Measurements from ENCODE around the gene FCN1.

FCN1 gene

GRCh38 chr9:134942011-134942787, 24.5 kb upstream of the FCN1 start:
- Histone ChIP-seq H3K27me3 (peaks cover 0 to 93% of the 10 kb centered on the region in 2 donors), H3K4me1 (peaks cover 0 to 4% (median 0%) of the 10 kb centered on the region in 4 donors), H3K4me3 (no peak overlapping the region), H3K36me3 (no peaks in the 10 kb centered on the region), H3K27ac (no peak overlapping the region), H3K9me3 (no peaks in the 10 kb centered on the region)
- TF ChIP-seq, protein P1, sequence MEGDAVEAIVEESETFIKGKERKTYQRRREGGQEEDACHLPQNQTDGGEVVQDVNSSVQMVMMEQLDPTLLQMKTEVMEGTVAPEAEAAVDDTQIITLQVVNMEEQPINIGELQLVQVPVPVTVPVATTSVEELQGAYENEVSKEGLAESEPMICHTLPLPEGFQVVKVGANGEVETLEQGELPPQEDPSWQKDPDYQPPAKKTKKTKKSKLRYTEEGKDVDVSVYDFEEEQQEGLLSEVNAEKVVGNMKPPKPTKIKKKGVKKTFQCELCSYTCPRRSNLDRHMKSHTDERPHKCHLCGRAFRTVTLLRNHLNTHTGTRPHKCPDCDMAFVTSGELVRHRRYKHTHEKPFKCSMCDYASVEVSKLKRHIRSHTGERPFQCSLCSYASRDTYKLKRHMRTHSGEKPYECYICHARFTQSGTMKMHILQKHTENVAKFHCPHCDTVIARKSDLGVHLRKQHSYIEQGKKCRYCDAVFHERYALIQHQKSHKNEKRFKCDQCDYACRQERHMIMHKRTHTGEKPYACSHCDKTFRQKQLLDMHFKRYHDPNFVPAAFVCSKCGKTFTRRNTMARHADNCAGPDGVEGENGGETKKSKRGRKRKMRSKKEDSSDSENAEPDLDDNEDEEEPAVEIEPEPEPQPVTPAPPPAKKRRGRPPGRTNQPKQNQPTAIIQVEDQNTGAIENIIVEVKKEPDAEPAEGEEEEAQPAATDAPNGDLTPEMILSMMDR (IDR thresholded peaks at IDR 0.05) = no peak
- no peak for DNase-seq
- intact Hi-C loops (cut with DNase I; ENCODE audit: low total_unique reads) = no loop called here

GRCh38 chr9:134940236-134941208, 22.8 kb upstream of the FCN1 start:
- intact Hi-C loops (cut with DNase I; ENCODE audit: low total_unique reads) = no loop called here
- H3K9me3 ChIP-seq = no peaks in the 10 kb centered on the region
- no peak overlapping the region for H3K4me3 ChIP-seq
- H3K27ac ChIP-seq = no peak overlapping the region
- no peaks in the 10 kb centered on the region for H3K36me3 ChIP-seq
- TF ChIP-seq, protein P1 (IDR thresholded peaks at IDR 0.05) = no peak
- peaks cover 0 to 4% (median 0%) of the 10 kb centered on the region in 4 donors for H3K4me1 ChIP-seq
- DNase-seq = no peak
- peaks cover 0 to 94% of the 10 kb centered on the region in 2 donors for H3K27me3 ChIP-seq

- Histone ChIP-seq H3K4me1 (peaks cover 0 to 4% (median 0%) of the 10 kb centered on the region in 4 donors), H3K36me3 (no peaks in the 10 kb centered on the region), H3K27me3 (peaks cover 0 to 94% of the 10 kb centered on the region in 2 donors), H3K27ac (no peak overlapping the region), H3K4me3 (no peak overlapping the region), H3K9me3 (no peaks in the 10 kb centered on the region)
- TF ChIP-seq, protein P1 (IDR thresholded peaks at IDR 0.05) = no peak
- intact Hi-C loops (cut with DNase I; ENCODE audit: low total_unique reads) = no loop called here
- no peak for DNase-seq
Observed at GRCh38 chr9:134939836-134940235, 22.1 kb upstream of the FCN1 start.

GRCh38 chr9:134939080-134939733, 21.5 kb upstream of the FCN1 start:
- peaks cover 0 to 92% of the 10 kb centered on the region in 2 donors for H3K27me3 ChIP-seq
- DNase-seq = no peak
- H3K36me3 ChIP-seq = no peaks in the 10 kb centered on the region
- TF ChIP-seq, protein P1 (IDR thresholded peaks at IDR 0.05) = no peak
- H3K27ac ChIP-seq = no peak overlapping the region
- H3K4me1 ChIP-seq = peaks cover 0 to under 1% (median 0%) of the 10 kb centered on the region in 4 donors
- H3K9me3 ChIP-seq = no peaks in the 10 kb centered on the region
- intact Hi-C loops (cut with DNase I; ENCODE audit: low total_unique reads) = no loop called here
- H3K4me3 ChIP-seq = no peak overlapping the region

GRCh38 chr9:134938346-134939079, 20.8 kb upstream of the FCN1 start:
- no peak overlapping the region for H3K27ac ChIP-seq

More at GRCh38 chr9:134938346-134939079, 20.8 kb upstream of the FCN1 start:
- no peaks in the 10 kb centered on the region for H3K9me3 ChIP-seq
- no peak overlapping the region for H3K4me3 ChIP-seq
- TF ChIP-seq, protein P1 (IDR thresholded peaks at IDR 0.05) = no peak
- no peak for DNase-seq
- intact Hi-C loops (cut with DNase I; ENCODE audit: low total_unique reads) = no loop called here
- no peaks in the 10 kb centered on the region for H3K4me1 ChIP-seq
- H3K36me3 ChIP-seq = no peaks in the 10 kb centered on the region
- H3K27me3 ChIP-seq = peaks cover 0 to 92% of the 10 kb centered on the region in 2 donors

All from tibial artery (tissue), 4 donors.